CD14-positive monocyte (primary cell): Measurements from ENCODE around the gene EYA3. TPM values are rescaled to one million over a fixed set of nuclear protein-coding genes. Genes with fewer than 3 reads are reported as not detected.

Source experiments
- DNase-seq, 3 donors: peaks; one replicate each; pipeline ENCODE4 v3.0.0-alpha.2; 2011 to 2022
- H2AFZ ChIP-seq: 2 replicates; pipeline ENCODE4 v1.6.0; 2012; ENCODE audit warnings: mild to moderate bottlenecking, low read depth, low read length, inconsistent platforms; ENCODE audit not compliant: insufficient read depth, poor library complexity, severe bottlenecking
- H3K27ac ChIP-seq, 2 donors: 1 replicate in 1 of 2; 2 replicates in 1 of 2; pipeline ENCODE4 v1.5.1; 2012 to 2013; ENCODE audit warnings: low read length in 2 of 2, control low read depth in 1 of 2, inconsistent platforms in 1 of 2, low read depth in 1 of 2, mild to moderate bottlenecking in 1 of 2
- H3K27me3 ChIP-seq, 2 donors: one replicate each; pipeline versions ENCODE4 v1.6.0 to v1.6.1; 2011 to 2013; ENCODE audit warnings: low read length in 2 of 2; ENCODE audit not compliant: control insufficient read depth in 2 of 2, insufficient read depth in 2 of 2
- H3K36me3 ChIP-seq, 2 donors: replicated peaks in 1 of 2; 1 replicate in 1 of 2; 2 replicates in 1 of 2; pipeline versions ENCODE4 v1.5.1 to v1.6.1; 2012 to 2013; ENCODE audit warnings: low read length in 2 of 2, control low read depth in 1 of 2, inconsistent platforms in 1 of 2, mild to moderate bottlenecking in 1 of 2; ENCODE audit not compliant: insufficient read depth in 2 of 2, control insufficient read depth in 1 of 2
- H3K4me1 ChIP-seq, 2 donors: 1 replicate in 1 of 2; 2 replicates in 1 of 2; pipeline versions ENCODE4 v1.5.1 to v1.6.1; 2012 to 2013; ENCODE audit warnings: low read length in 2 of 2, control low read depth in 1 of 2, inconsistent platforms in 1 of 2, mild to moderate bottlenecking in 1 of 2, moderate library complexity in 1 of 2; ENCODE audit not compliant: insufficient read depth in 2 of 2, control insufficient read depth in 1 of 2
- H3K4me2 ChIP-seq: replicated peaks from 2 replicates; pipeline ENCODE3; 2012; ENCODE audit warnings: low read length, moderate library complexity, mild to moderate bottlenecking; ENCODE audit not compliant: poor library complexity, severe bottlenecking; ENCODE audit errors: extremely low read depth
- H3K4me3 ChIP-seq, 3 experiments: fragments of 200-600 bp in 1 of 3; sonication (generic) in 1 of 3; replicated peaks in 1 of 3; 1 replicate in 2 of 3; 2 replicates in 1 of 3; pipeline ENCODE4 v1.5.1; 2011 to 2013; ENCODE audit warnings: low read length in 3 of 3, mild to moderate bottlenecking in 3 of 3, control low read depth in 2 of 3, low read depth in 2 of 3, inconsistent platforms in 1 of 3, moderate library complexity in 1 of 3
- H3K79me2 ChIP-seq: 2 replicates; pipeline ENCODE4 v1.6.0; 2012; ENCODE audit warnings: mild to moderate bottlenecking, control low read depth, inconsistent platforms, low read length, moderate library complexity; ENCODE audit not compliant: insufficient read depth
- H3K9ac ChIP-seq: 2 replicates; pipeline ENCODE4 v1.6.0; 2017; ENCODE audit warnings: low read length, mild to moderate bottlenecking; ENCODE audit not compliant: insufficient read depth, poor library complexity, severe bottlenecking
- H3K9me3 ChIP-seq, 2 donors: replicated peaks in 1 of 2; 1 replicate in 1 of 2; 2 replicates in 1 of 2; pipeline versions ENCODE4 v1.5.1 to v1.6.1; 2012 to 2013; ENCODE audit warnings: low read length in 2 of 2, control low read depth in 1 of 2; ENCODE audit not compliant: control insufficient read depth in 1 of 2, insufficient read depth in 1 of 2
- H4K20me1 ChIP-seq: 2 replicates; pipeline ENCODE4 v1.6.0; 2012; ENCODE audit warnings: mild to moderate bottlenecking, low read length, control low read depth, moderate library complexity; ENCODE audit not compliant: insufficient read depth
- H3K27ac Mint-ChIP-seq, 7 donors: one replicate each; pipeline ENCODE4 v1.8.0; 2020; ENCODE audit warnings: mild to moderate bottlenecking in 7 of 7, mixed read lengths in 7 of 7, moderate library complexity in 6 of 7, inconsistent platforms in 2 of 7
- H3K27me3 Mint-ChIP-seq, 3 donors: one replicate each; pipeline ENCODE4 v1.8.0; 2021 to 2022; ENCODE audit warnings: low read depth in 3 of 3, mild to moderate bottlenecking in 3 of 3, mixed read lengths in 3 of 3, moderate library complexity in 3 of 3, inconsistent platforms in 1 of 3
- H3K36me3 Mint-ChIP-seq, 2 donors: one replicate each; pipeline ENCODE4 v1.8.0; 2020; ENCODE audit warnings: mixed read lengths in 2 of 2, inconsistent platforms in 1 of 2, mild to moderate bottlenecking in 1 of 2
- H3K4me1 Mint-ChIP-seq: one replicate; pipeline ENCODE4 v1.8.0; 2020; ENCODE audit warnings: mild to moderate bottlenecking, mixed read lengths
- H3K4me3 Mint-ChIP-seq, 2 donors: one replicate each; pipeline ENCODE4 v1.8.0; 2020; ENCODE audit warnings: mild to moderate bottlenecking in 2 of 2, mixed read lengths in 2 of 2, moderate library complexity in 1 of 2
- H3K9me3 Mint-ChIP-seq, 7 donors: one replicate each; pipeline ENCODE4 v1.8.0; 2020 to 2022; ENCODE audit warnings: mixed read lengths in 7 of 7, mild to moderate bottlenecking in 6 of 7, moderate library complexity in 6 of 7, inconsistent platforms in 2 of 7
- CTCF ChIP-seq: fragments of 200-600 bp; IDR thresholded peaks from one replicate; pipeline ENCODE4 v1.8.0; 2022; ENCODE audit warnings: antibody characterized with exemption, mild to moderate bottlenecking
- WGBS: methylation state at CpG from one replicate; pipeline ENCODE4 v1.1.5; 2013; ENCODE audit warnings: missing lambda C conversion rate; ENCODE audit not compliant: insufficient coverage; 5-methylcytosine and 5-hydroxymethylcytosine counted together
- intact Hi-C, 2 donors: fragments of 100-400 bp; cut with micrococcal nuclease; formaldehyde crosslinking; loops; one replicate each; pipeline versions ENCODE4 v1.15.0 to v1.15.1; 2023
- polyA plus RNA-seq, 3 donors: library from polyadenylated mRNA; depleted of rRNA in 1 of 3; unstranded in 2 of 3; stranded (reverse) in 1 of 3; fragments of 300-500 nt in 2 of 3; fragments of >200 nt in 1 of 3; fragmentation: Illumina TruSeq in 2 of 3; gene quantifications; 1 replicate in 2 of 3; 2 replicates in 1 of 3; pipeline ENCODE4 v1.2.3, GENCODE V29; 2012 to 2021

EYA3 gene
- polyA plus RNA-seq, 3 donors, result 3.3 to 21.1 (median 3.7) TPM

GRCh38 chr1:27970401-27970800 lies 118.0 kb downstream of the EYA3 start:
- peaks cover 73 to 78% of the 10 kb centered on the region in 2 donors for H3K36me3 Mint-ChIP-seq
- WGBS, result 96% methylated on average over 3 of the region's 6 CpGs
- peaks cover 61 to 86% of the 10 kb centered on the region in 2 donors for H3K36me3 ChIP-seq
- TF ChIP-seq CTCF, result no peak
- H3K27ac ChIP-seq, result no peak overlapping the region
- peaks cover 2 to 6% of the 10 kb centered on the region in 2 donors for H3K4me1 ChIP-seq
- no peaks in the 10 kb centered on the region for H3K9me3 ChIP-seq
- H3K27ac Mint-ChIP-seq, result peak overlapping the region in 1 of 7 donors; percentile 80
- peaks cover 4% of the 10 kb centered on the region for H4K20me1 ChIP-seq
- H3K9me3 Mint-ChIP-seq, result no peaks in the 10 kb centered on the region
- no peak overlapping the region for H3K4me3 Mint-ChIP-seq
- no peaks in the 10 kb centered on the region for H3K27me3 Mint-ChIP-seq
- H3K27me3 ChIP-seq, result no peaks in the 10 kb centered on the region
- H3K4me1 Mint-ChIP-seq, result peaks cover 13% of the 10 kb centered on the region
- intact Hi-C loops, result no loop called here
- H2AFZ ChIP-seq, result no peak overlapping the region
- no peak overlapping the region for H3K9ac ChIP-seq
- H3K4me2 ChIP-seq, result no peak overlapping the region
- H3K79me2 ChIP-seq, result no peaks in the 10 kb centered on the region
- no peak overlapping the region for H3K4me3 ChIP-seq
- DNase-seq, result no peak

GRCh38 chr1:27968692-27969091 lies 119.7 kb downstream of the EYA3 start:
- peaks cover 66 to 87% of the 10 kb centered on the region in 2 donors for H3K36me3 ChIP-seq
- no peaks in the 10 kb centered on the region for H3K79me2 ChIP-seq
- DNase-seq, result peak in 2 of 3 donors; percentile 27 to 55
- Mint-ChIP-seq H3K4me1 (peaks cover 13% of the 10 kb centered on the region), H3K27ac (peak overlapping the region in 3 of 7 donors; percentile 68 to 86 (median 76)), H3K9me3 (no peaks in the 10 kb centered on the region), H3K36me3 (peaks cover 78 to 81% of the 10 kb centered on the region in 2 donors), H3K27me3 (no peaks in the 10 kb centered on the region), H3K4me3 (no peak overlapping the region)
- intact Hi-C loops, result no loop called here
- 66% methylated on average over 3 of the region's 3 CpGs for WGBS
- H2AFZ ChIP-seq, result no peak overlapping the region
- H3K27ac ChIP-seq, result no peak overlapping the region
- no peak overlapping the region for H3K4me3 ChIP-seq
- no peaks in the 10 kb centered on the region for H3K27me3 ChIP-seq
- no peak for TF ChIP-seq CTCF
- no peak overlapping the region for H3K4me2 ChIP-seq
- H3K4me1 ChIP-seq, result peaks cover 2 to 6% of the 10 kb centered on the region in 2 donors
- H3K9me3 ChIP-seq, result no peaks in the 10 kb centered on the region
- no peak overlapping the region for H3K9ac ChIP-seq
- peaks cover 6% of the 10 kb centered on the region for H4K20me1 ChIP-seq
